Cardiac fibroblast (primary cell): ENCODE results near the gene HNRNPDL.
A peak's percentile ranks its signal among the peaks of the same experiment; 100 is the strongest.
"Not testable (repeated sequence)": the region's sequence is repeated elsewhere in the genome, so short reads cannot be mapped to it uniquely, and the experiment has no call there.

Experiments
- DNase-seq, 2 donors: peaks; one replicate each; pipeline versions ENCODE4 v3.0.0 to v3.0.0-alpha.2; 2010; ENCODE audit warnings: low read depth in 2 of 2
- H3K4me3 ChIP-seq, 2 donors: replicated peaks in 1 of 2; 1 replicate in 1 of 2; 2 replicates in 1 of 2; pipeline ENCODE4 v1.5.1; 2011; ENCODE audit warnings: low read depth in 2 of 2, low read length in 2 of 2, mild to moderate bottlenecking in 2 of 2, moderate library complexity in 1 of 2
- CTCF ChIP-seq: IDR thresholded peaks from one replicate; pipeline ENCODE4 v1.5.1; 2011; ENCODE audit warnings: low read depth, mild to moderate bottlenecking, low read length, inconsistent platforms

Gene HNRNPDL

GRCh38 chr4:82430193-82430963 is at the start of gene HNRNPDL, which contains the start of gene ENOPH1:
HNRNPDL (minus strand) TSS chr4:82430462; CDS start chr4:82429690, 772 bp downstream.
ENOPH1 (plus strand) TSS chr4:82430590; CDS start chr4:82430830, 240 bp downstream.
- TF ChIP-seq CTCF, result no peak
- peak; percentile 94 to 96 for DNase-seq
- H3K4me3 ChIP-seq, result peak within 1 kb of the TSS; percentile 94 to 95

GRCh38 chr4:82479562-82479961 is 49.3 kb upstream of the HNRNPDL start:
- no peak for TF ChIP-seq CTCF
- DNase-seq, result no peak
- H3K4me3 ChIP-seq, result no peak overlapping the region

- DNase-seq, result not testable (repeated sequence)
Measured at GRCh38 chr4:82477469-82477868, 47.2 kb upstream of the HNRNPDL start.

GRCh38 chr4:82475931-82476330 is 45.7 kb upstream of the HNRNPDL start:
- DNase-seq, H3K4me3 ChIP-seq: not testable (repeated sequence)

More at GRCh38 chr4:82477469-82477868, 47.2 kb upstream of the HNRNPDL start:
- H3K4me3 ChIP-seq, result not testable (repeated sequence)

GRCh38 chr4:82473621-82474164 is 43.4 kb upstream of the HNRNPDL start:
- DNase-seq, result no peak
- H3K4me3 ChIP-seq, result no peak overlapping the region
- no peak for TF ChIP-seq CTCF

- H3K4me3 ChIP-seq, DNase-seq: not testable (repeated sequence)
Measured at GRCh38 chr4:82473080-82473479, 42.8 kb upstream of the HNRNPDL start.

- TF ChIP-seq CTCF, result no peak
- H3K4me3 ChIP-seq, result no peak overlapping the region
- peak; percentile 64 to 79 for DNase-seq
Measured at GRCh38 chr4:82469791-82470345, 39.6 kb upstream of the HNRNPDL start.

- no peak for TF ChIP-seq CTCF
- DNase-seq, result peak; percentile 43 to 69
Measured at GRCh38 chr4:82467471-82467870, 37.2 kb upstream of the HNRNPDL start.

More at GRCh38 chr4:82467471-82467870, 37.2 kb upstream of the HNRNPDL start:
- H3K4me3 ChIP-seq, result no peak overlapping the region
